Measurements from ENCODE around the gene SPATA45.

SPATA45 gene

DNA sequence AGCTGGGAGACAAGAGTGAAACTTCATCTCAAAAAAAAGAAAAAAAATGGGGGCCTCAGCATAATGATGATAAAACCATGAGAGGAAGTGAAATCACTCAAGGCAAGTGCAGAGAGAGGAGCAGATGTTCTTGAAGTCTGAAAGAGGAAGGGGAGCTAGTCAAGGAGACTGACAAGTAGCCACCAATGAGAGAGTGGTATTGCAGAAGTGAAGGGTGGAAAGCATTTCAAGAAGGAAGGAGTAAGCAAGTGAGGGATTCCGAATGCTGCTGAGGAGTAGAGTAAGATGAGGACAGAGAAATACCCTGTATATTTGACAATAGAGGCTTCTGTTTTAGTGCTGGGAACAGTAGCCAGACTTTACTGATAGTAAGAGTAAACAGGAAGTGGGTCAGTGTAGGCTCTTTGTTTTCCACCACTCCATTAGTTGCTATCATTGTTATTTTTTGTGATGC, 52.9 kb downstream of the SPATA45 start:
- TF ChIP-seq, protein P1, sequence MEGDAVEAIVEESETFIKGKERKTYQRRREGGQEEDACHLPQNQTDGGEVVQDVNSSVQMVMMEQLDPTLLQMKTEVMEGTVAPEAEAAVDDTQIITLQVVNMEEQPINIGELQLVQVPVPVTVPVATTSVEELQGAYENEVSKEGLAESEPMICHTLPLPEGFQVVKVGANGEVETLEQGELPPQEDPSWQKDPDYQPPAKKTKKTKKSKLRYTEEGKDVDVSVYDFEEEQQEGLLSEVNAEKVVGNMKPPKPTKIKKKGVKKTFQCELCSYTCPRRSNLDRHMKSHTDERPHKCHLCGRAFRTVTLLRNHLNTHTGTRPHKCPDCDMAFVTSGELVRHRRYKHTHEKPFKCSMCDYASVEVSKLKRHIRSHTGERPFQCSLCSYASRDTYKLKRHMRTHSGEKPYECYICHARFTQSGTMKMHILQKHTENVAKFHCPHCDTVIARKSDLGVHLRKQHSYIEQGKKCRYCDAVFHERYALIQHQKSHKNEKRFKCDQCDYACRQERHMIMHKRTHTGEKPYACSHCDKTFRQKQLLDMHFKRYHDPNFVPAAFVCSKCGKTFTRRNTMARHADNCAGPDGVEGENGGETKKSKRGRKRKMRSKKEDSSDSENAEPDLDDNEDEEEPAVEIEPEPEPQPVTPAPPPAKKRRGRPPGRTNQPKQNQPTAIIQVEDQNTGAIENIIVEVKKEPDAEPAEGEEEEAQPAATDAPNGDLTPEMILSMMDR (IDR thresholded peaks at IDR 0.05; ENCODE audit: control insufficient read depth, insufficient read depth, low read depth, low read length, missing control alignments), result no peak
- no peak for DNase-seq (ENCODE audit: low read depth)
- no peak overlapping the region for H3K4me3 ChIP-seq (ENCODE audit: control insufficient read depth, low read depth, low read length)

DNA sequence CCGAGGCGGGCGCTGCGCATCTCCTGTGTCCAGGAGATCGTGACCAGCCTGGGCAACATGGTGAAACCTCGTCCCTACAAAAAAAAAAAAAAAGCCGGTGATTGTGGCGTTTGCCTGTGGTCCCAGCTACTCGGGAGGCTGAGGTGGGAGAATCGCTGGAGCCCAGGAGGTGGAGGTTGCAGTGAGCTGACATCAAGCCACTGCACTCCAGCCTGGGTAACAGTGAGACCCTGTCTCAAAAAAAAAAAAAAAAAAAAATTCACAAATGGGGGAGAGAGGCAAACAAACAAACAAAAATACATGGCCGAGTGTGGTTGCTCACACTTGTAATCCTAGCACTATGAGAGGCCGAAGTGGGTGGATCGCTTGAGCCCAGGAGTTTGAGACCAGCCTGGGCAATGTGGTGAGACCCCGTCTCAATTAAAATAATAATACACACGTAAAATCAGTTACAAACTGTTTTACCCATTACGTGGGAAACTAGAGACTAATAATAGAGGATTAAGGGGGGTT, 55.0 kb downstream of the SPATA45 start:
- TF ChIP-seq, protein P1 (IDR thresholded peaks at IDR 0.05; ENCODE audit: control insufficient read depth, insufficient read depth, low read depth, low read length, missing control alignments), result no peak
- peak overlapping the region; percentile 87 for H3K4me3 ChIP-seq (ENCODE audit: control insufficient read depth, low read depth, low read length)
- no peak for DNase-seq (ENCODE audit: low read depth)

- TF ChIP-seq, protein P1 (IDR thresholded peaks at IDR 0.05; ENCODE audit: control insufficient read depth, insufficient read depth, low read depth, low read length, missing control alignments), result no peak
Observed at GRCh38 chr1:212791676-212792395, 55.6 kb downstream of the SPATA45 start, which contains the start of the genes NSL1 and TATDN3. NSL1 (minus strand) TSS chr1:212791777; CDS start chr1:212791763, 14 bp downstream. TATDN3 (plus strand) TSS chr1:212791894; CDS start chr1:212791922, 28 bp downstream.

DNA sequence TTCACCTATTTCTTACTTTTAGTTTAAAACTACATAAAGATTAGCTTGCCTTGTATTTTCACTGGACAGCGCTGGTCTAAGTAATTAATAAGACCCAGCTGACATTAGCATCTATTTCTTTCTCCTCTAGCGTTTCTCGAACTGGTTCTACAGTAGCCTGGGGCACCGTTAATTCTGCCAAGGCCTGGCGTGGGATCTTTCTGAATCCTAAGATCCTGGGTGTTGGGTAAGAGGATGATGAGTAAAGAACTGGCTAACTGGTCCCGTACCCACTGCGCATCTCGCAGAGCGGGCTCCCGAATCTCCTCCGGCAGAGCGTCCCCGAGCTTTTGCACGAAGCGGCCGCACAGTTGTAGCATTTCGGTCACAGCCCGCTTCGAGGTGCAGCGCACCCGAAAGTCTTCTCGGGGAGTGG, 56.2 kb downstream of the SPATA45 start:
- DNase-seq (ENCODE audit: low read depth), result peak; percentile 66
- peak overlapping the region; percentile 87 for H3K4me3 ChIP-seq (ENCODE audit: control insufficient read depth, low read depth, low read length)
- TF ChIP-seq, protein P1 (IDR thresholded peaks at IDR 0.05; ENCODE audit: control insufficient read depth, insufficient read depth, low read depth, low read length, missing control alignments), result no peak

More at GRCh38 chr1:212791676-212792395, 55.6 kb downstream of the SPATA45 start, which contains the start of the genes NSL1 and TATDN3:
- peak; percentile 86 for DNase-seq (ENCODE audit: low read depth)
- peak within 1 kb of the TSS; percentile 87 for H3K4me3 ChIP-seq (ENCODE audit: control insufficient read depth, low read depth, low read length)

DNA sequence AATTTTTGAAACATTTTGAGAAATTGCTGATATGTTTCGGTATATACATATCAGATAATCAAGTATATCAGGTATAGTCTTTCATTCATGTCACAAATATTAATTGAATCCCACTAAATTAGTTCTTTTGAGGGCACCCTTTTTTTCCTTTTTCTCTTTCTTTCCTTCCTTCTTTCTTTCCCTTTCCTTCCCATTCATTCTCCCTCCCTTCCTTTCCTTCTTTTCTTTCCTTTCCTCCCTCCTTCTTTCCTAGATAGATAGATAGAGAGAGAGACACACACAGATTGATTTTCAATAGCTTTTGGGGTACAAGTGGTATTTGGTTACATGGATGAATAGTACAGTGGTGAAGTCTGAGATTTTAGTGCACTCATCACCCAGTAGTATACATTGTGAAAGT, 61.6 kb downstream of the SPATA45 start:
- no peak for DNase-seq (ENCODE audit: low read depth)
- no peak overlapping the region for H3K4me3 ChIP-seq (ENCODE audit: control insufficient read depth, low read depth, low read length)
- TF ChIP-seq, protein P1 (IDR thresholded peaks at IDR 0.05; ENCODE audit: control insufficient read depth, insufficient read depth, low read depth, low read length, missing control alignments), result no peak

DNA sequence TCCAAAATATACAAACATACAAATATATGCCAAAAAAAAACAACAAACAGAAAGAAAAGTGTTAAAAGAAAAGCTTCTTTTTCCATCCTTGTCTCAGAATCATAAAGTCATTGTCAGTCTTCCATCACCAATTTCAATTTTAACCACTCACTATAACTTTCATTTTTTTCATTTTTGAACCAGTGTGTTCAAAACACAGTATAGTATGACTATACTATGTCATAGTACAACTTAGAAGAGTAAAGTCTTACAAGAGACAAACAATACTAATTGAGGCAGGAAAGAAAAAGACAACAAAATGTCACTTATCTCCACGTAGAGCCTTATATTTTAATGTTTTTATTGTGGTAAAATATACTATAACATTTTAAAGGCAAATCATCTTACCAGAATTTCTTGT, 63.5 kb downstream of the SPATA45 start:
- no peak overlapping the region for H3K4me3 ChIP-seq (ENCODE audit: control insufficient read depth, low read depth, low read length)
- DNase-seq (ENCODE audit: low read depth), result no peak
- TF ChIP-seq, protein P1 (IDR thresholded peaks at IDR 0.05; ENCODE audit: control insufficient read depth, insufficient read depth, low read depth, low read length, missing control alignments), result no peak

All from AG09309 (cell line).